Activated T-helper 1 cell treated with anti-CD3 and anti-CD28 coated beads, Interleukin-2, amount 50 U/mL, for 16 hours (primary cell): ENCODE measurements around the gene MUTYH.
"Not testable (repeated sequence)": the region's sequence is repeated elsewhere in the genome, so short reads cannot be mapped to it uniquely, and the experiment has no call there.

Experiments
- DNase-seq, 2 donors: peaks; one replicate each; pipeline ENCODE4 v3.0.0-alpha.2; 2020; ENCODE audit warnings: low read depth in 1 of 2, low spot score in 1 of 2

MUTYH gene

DNA sequence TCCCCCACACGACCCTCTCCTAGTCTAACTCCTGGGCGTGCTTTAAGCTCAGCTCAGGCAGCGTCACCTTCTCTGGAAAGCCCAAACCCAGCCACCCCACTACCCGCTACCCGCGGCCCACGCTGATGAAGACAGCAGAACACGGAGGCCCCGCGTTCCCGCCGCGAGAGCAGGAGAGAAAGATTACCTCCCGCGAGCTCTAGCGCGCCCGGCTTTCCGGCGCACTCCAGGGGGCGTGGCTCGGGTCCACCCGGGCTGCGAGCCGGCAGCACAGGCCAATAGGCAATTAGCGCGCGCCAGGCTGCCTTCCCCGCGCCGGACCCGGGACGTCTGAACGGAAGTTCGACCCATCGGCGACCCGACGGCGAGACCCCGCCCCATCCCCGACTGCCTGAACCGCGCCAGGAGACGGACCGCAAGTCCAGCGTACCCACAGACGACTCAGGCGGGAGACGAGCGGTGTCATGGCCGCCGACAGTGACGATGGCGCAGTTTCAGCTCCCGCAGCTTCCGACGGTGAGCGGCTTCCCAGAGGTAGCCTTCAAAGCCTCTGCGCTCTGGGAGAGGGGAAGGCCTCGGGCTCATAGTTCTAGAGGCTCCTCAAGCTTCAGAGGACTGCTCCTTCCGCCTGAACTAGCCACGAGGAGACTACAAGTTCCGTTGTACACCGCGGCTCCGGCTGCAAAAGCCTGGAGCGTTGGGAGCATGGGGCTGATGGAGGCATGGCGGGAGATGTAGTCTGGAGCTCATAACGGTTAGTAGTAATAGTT lies at the start of gene MUTYH, which contains the start of gene TOE1:
Gene MUTYH (minus strand): TSS at position 652 of the 770 bp plus-strand sequence. CDS start 5,935 bp downstream, outside the sequence.
Gene TOE1 (plus strand): TSS at position 382 of the 770 bp plus-strand sequence. CDS start 83 bp downstream, at position 465.
- DNase-seq = peak; percentile 85 to 87

DNA sequence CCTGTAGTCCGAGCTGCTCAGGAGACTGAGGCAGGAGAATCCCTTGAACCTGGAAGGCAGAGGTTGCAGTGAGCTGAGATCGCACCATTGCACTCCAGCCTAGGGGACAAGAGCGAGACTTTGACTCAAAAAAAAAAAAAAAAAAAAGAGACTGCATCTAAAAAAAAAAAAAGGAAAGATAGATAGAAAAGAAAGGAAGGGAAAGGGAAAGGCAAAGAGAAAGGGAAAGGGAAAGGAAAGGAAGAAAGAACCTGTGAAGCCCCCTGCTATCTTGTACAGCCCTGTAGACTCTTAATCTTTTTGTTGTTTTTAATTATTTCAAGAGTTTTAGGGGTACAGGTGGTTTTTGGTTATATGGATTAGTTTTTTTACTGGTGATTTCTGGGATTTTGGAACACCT lies 46.0 kb upstream of the MUTYH start:
- DNase-seq = no peak

- no peak for DNase-seq
These were observed 45.1 kb upstream of the MUTYH start for GRCh38 chr1:45385302-45385701.

DNA sequence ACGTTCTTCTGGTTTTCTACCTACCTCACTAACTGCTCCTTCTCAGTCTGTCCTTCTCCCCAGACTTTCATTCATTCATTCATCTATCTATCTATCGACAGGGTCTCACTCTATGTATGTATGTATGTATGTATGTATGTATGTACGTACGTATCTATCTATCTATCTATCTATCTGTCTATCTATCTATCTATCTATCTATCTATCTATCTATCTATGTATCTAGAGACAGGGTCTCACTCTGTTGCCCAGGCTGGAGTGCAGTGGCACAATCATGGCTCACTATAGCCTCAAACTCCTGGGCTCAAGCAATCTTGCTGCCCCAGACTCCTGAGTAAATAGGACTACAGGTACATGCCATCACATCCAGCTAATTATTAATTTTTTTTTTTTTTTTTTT lies 44.0 kb upstream of the MUTYH start:
- DNase-seq = not testable (repeated sequence)

DNA sequence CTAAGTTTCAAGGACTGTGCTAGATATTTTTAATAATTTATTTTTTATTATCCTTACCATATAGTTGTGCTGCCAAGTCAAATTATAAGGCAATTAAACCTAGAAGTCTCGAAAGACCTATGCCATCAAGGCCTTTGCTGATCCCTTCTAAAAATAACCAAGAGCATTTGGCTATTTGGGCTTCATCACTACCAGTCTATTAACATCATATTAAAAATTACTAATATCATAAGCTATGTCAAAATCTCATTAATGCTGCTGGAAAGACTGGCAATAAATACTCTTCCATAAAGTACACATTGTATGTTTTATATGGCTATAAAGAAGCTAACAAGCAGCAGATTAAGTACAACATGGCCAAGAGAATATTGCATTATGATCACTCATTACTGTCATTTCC lies 43.0 kb upstream of the MUTYH start:
- DNase-seq = no peak

DNA sequence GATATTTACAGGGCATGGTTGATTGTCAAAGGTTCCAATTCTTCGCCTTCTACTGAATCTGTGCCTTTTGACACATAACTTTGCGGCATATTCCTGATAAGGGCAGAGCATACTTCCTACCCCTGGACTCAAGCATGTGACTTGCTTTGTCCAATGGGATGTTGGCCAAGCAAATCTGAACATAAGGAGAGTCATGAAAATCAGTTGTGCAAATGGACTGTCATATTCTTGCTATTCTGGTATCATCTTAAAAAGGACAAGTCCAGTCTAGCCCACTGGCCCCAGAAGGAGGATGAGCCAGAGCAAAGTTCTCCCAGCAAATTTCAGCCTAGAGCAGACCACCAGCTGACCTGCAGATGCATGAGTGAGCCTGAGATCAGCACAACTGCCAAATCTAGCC lies 41.0 kb upstream of the MUTYH start:
- no peak for DNase-seq

DNA sequence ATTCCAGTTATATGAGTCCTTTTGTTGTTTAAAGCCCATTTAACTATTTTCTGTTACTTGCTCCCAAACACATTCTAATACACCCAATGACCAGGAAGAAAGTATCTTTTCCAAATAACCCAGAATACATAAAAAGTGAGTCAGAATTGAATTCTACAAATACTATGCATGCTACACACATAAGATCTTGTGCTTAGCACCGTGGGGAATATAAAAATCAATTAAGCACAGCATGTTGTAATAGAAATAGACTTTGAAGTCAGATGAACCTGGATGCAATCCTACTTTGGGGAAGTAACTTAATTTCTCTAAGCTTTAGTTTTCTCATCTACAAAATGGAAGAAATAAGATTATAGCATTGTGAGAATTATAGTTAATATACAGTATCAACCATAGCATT lies 40.5 kb upstream of the MUTYH start:
- DNase-seq = no peak

- no peak for DNase-seq
These were observed 39.9 kb upstream of the MUTYH start for GRCh38 chr1:45380125-45380524.

GRCh38 chr1:45379524-45379923 lies 39.3 kb upstream of the MUTYH start:
- no peak for DNase-seq

- DNase-seq = no peak
These were observed 37.9 kb upstream of the MUTYH start for GRCh38 chr1:45378184-45378583.

DNA sequence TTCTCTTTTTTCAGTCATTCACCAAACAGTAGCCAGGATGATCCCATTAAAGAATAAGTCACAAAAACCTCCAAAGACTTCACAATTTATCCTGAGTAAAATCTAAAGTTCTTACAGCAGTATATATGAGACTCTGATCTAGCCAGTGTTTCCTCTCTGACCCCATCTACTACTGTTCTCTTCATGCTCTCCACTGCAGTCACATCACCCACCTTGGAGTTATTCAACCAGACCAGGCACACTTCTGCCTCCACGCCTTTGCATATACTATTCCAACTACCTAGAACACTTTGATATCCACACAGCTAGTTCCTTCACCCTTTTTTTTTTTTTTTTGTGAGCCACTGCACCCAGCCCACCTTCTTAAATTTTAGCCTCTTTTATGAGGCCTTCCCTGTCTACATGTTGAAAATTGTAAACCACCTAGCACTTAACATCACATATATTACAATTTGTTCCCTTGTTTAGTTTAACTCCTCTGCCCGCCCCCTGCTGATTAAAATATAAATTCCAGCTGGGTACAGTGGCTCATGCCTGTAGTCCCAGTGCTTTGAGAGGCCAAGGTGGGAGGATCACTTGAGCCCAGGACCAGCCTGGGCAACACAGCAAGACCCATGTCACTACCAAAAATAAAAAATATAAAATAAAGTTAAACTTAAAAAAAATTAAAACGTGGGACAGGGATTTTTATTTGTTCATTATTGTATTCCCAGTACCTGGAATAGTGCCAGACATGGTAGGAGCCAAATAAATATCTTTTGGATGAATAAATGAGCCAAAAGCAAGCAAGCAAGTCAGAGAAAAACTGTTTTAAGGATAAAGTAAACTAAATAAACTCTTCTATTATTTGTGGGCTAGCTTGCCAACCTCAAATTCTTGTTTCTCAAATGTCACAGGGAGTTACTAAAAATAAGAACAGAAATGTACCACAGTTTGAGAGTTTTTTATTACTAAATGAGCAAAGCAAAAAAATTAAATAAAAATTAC lies 35.2 kb upstream of the MUTYH start:
- no peak for DNase-seq

DNA sequence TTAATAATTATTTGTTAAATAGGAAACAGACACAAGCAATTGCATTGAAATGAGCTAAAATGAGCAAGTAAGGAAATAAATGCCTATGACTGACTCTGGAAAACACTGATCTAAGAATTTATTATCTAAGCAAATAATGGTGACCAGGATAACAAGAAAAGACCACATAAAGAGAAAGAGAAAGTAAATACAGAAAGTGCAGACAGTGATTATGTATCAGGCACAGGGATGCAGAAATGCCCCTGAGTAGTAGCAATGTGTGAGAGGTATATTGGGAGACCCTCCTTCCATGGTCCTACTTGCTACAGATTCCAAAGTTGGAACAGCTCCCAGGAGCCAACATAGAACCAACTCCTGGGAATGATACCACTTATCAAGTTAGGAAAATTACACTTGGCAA lies 33.3 kb upstream of the MUTYH start:
- DNase-seq = no peak

DNA sequence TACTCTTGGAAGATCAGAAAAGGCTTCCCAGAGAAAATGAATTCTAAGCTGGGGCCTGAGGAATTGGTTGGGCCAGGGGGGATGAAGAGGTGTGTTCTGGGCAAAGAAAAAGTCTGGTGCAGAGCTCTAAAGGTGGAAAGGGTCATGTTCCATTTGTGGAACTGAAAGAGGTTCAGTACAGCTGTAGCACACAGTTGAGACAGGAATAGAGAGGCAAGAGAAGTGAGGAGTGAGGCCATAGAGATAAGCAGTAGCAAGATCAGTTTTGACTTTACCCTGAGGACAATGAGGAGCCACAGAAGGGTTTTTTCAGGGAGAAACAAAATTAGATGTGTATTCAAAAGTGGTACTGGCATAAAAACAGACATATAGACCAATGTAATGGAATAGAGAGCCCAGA lies 30.3 kb upstream of the MUTYH start:
- no peak for DNase-seq

DNA sequence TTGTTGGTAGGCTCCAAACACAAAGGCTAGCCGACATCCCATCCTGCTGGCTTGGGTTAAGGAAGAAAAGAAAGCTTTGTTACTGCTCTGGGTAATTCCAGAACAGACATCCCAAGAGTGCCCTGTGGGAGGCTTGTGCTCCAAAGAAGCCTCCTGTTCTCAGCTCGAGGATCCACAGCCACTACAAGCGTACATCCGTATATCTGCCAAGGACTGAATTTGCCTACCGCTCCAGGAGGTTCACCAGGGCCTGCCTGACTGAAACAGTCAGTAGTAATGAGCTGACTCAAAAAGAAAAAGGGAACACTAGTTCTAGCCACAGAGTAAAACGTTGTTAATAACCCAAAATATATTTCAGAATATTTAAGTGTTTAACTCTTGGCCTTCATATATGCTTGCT lies 24.8 kb upstream of the MUTYH start:
- no peak for DNase-seq

GRCh38 chr1:45364294-45364693 lies 24.1 kb upstream of the MUTYH start:
- no peak for DNase-seq

- not testable (repeated sequence) for DNase-seq
These were observed 20.7 kb upstream of the MUTYH start for GRCh38 chr1:45360981-45361380.

DNA sequence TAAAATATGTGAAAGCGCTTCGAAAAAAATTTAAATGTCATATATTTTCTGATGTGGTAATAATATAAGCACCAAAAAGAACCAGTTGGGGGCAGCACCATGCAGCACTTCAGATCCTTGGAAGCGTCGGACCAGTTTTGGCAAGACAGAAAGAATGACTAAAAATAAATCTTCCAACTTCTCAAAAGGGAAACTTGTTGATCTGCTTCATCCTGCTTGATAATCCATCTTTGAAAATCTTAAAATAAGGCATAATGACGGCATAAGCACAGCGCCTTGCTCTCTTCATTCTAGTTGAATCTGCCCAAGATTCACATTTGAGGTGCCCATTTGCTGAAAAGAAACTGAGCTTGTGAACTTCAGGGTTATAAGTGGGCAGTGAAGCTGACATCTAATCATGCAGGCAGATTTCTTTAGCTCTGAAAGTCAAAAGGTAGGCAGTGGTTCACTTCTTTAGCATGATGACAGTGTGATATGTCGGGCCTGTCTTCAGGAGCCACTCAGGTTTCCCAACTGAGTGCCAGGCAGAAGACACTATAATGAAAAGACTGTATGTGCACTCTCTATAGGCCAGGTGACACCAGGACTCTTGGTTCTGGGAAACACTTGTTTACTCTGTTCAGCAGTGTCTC lies 19.8 kb upstream of the MUTYH start:
- no peak for DNase-seq

- DNase-seq = no peak
These were observed 15.9 kb upstream of the MUTYH start for GRCh38 chr1:45356186-45356585.

GRCh38 chr1:45355683-45356082 lies 15.4 kb upstream of the MUTYH start:
- DNase-seq = no peak

DNA sequence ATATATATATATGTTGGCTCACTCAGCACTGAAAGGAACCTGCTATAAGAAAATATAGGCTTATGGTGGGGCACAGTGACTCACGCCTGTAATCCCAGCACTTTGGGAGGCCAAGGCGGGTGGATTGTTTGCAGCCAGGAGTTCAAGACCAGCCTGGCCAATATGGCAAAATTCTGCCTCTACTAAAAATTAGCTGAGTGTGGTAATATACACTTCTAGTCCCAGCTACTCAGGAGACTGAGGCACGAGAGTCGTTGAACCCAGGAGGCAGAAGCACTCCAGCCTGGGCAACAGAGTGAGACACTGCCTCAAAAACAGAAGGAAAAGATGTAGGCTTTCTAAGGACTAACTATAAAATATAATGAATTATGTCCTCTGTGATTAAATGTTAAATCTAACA lies 14.6 kb upstream of the MUTYH start:
- no peak for DNase-seq

- DNase-seq = no peak
These were observed 13.4 kb upstream of the MUTYH start for GRCh38 chr1:45353685-45354084.

GRCh38 chr1:45351508-45351907 lies 11.3 kb upstream of the MUTYH start:
- no peak for DNase-seq
